C4-2B (cell line): Measurements from ENCODE around the gene FGGY.

ENCODE experiments used
- CTCF ChIP-seq: fragments of 450-650 bp; conservative IDR thresholded peaks from 2 replicates; pipeline ENCODE4 v1.5.1; 2017; ENCODE audit warnings: mild to moderate bottlenecking
- ZFX ChIP-seq: fragments of 450-650 bp; IDR thresholded peaks from 2 replicates; pipeline ENCODE4 v1.6.1; 2017

- no peak for TF ChIP-seq CTCF
- no peak for TF ChIP-seq ZFX
Measured at GRCh38 chr1:59309392-59309791, 12.5 kb downstream of the FGGY start.
